NB4 (cell line): ENCODE results near the gene TRANK1.

ENCODE experiments used
- POLR2A ChIP-seq: IDR thresholded peaks from 2 replicates; pipeline ENCODE4 v1.6.1; 2011; ENCODE audit warnings: mild to moderate bottlenecking; ENCODE audit not compliant: insufficient read length; ENCODE audit errors: extremely low read depth
- TF ChIP-seq, protein P1 (sequence below): IDR thresholded peaks from one replicate; pipeline ENCODE4 v1.5.1; 2012; ENCODE audit warnings: low read depth, low read length
- TF ChIP-seq, protein P2 (sequence below): IDR thresholded peaks from 2 replicates; pipeline ENCODE4 v1.6.1; 2011; ENCODE audit warnings: low read depth, low read length

DNA sequence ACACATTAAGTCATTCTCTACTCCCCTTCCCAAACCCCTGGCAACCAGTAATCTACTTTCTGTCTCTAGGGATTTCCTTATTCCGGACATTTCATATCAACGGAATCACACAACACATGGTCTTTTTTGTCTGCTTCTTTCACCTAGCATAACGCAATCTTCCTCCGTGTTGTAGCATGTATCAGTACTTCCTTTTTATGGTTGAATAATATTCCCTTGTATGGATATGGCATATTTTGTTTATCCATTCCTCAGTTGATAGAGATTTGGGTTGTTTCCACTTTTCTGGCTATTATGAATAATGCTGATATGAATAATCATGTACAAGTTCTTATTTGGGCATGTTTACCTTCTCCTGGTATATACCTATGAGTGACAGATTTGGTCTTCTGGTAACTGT is 63.1 kb downstream of the TRANK1 start:
- TF ChIP-seq POLR2A = no peak
- TF ChIP-seq, protein P1, sequence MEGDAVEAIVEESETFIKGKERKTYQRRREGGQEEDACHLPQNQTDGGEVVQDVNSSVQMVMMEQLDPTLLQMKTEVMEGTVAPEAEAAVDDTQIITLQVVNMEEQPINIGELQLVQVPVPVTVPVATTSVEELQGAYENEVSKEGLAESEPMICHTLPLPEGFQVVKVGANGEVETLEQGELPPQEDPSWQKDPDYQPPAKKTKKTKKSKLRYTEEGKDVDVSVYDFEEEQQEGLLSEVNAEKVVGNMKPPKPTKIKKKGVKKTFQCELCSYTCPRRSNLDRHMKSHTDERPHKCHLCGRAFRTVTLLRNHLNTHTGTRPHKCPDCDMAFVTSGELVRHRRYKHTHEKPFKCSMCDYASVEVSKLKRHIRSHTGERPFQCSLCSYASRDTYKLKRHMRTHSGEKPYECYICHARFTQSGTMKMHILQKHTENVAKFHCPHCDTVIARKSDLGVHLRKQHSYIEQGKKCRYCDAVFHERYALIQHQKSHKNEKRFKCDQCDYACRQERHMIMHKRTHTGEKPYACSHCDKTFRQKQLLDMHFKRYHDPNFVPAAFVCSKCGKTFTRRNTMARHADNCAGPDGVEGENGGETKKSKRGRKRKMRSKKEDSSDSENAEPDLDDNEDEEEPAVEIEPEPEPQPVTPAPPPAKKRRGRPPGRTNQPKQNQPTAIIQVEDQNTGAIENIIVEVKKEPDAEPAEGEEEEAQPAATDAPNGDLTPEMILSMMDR = no peak
- TF ChIP-seq, protein P2, sequence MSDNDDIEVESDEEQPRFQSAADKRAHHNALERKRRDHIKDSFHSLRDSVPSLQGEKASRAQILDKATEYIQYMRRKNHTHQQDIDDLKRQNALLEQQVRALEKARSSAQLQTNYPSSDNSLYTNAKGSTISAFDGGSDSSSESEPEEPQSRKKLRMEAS = no peak
